ENCODE results near the gene OR6K6.

GRCh38 chr1:158711098-158711497, 43.4 kb upstream of the OR6K6 start:
- TF ChIP-seq REST (IDR thresholded peaks at IDR 0.05; ENCODE audit: insufficient read depth in 1 of 2, low read depth in 2 of 2, low read length in 2 of 2) (no peak), TAF1 (IDR thresholded peaks at IDR 0.05; ENCODE audit: borderline replicate concordance, insufficient read depth, low read length) (no peak)

Data from PFSK-1 (cell line).